Endothelial cell of umbilical vein (primary cell): ENCODE data around the gene BACH2. TPM values are rescaled to one million over a fixed set of nuclear protein-coding genes. Genes with fewer than 3 reads are reported as not detected.

Experiments used
- BruUV-seq: library from RNA; stranded (reverse); fragments of 400-500 nt; replicated peaks from 2 replicates; lab custom pipeline; 2021; lab: Mats Ljungman, UMichigan
- CTCF ChIA-PET: fragments of 300-600, 350-600 bp; sonication (Branson Sonifier 250); formaldehyde crosslinking; loops from one replicate; lab custom pipeline; 2021; ENCODE audit warnings: antibody characterized with exemption, inconsistent platforms; lab: Charles Lee
- POLR2A ChIA-PET: fragments of 300-600, 350-600 bp; sonication (Branson Sonifier 250); formaldehyde crosslinking; loops from one replicate; lab custom pipeline; 2021; ENCODE audit warnings: antibody characterized with exemption, inconsistent platforms; lab: Charles Lee
- DNase-seq: peaks from one replicate; pipeline ENCODE4 v3.0.0-alpha.2; 2011; ENCODE audit warnings: low read depth, low spot score
- FAIRE-seq: peaks from 2 replicates; lab custom pipeline; 2011; peaks lifted over from hg19 to GRCh38; lab: Jason Lieb, UNC
- H2AFZ ChIP-seq: 2 replicates; pipeline ENCODE4 v1.6.0; 2012; ENCODE audit warnings: low read depth, low read length, control low read depth, inconsistent platforms
- H3K27ac ChIP-seq: 2 replicates; pipeline ENCODE4 v1.5.1; 2011; ENCODE audit warnings: low read depth, mild to moderate bottlenecking, control low read depth, low read length, moderate library complexity; ENCODE audit not compliant: insufficient read depth
- H3K27me3 ChIP-seq, 2 experiments: 2 replicates each; pipeline versions ENCODE4 v1.6.0 to v1.6.1; 2011; ENCODE audit warnings: low read length in 2 of 2, mixed read lengths in 1 of 2; ENCODE audit not compliant: control insufficient read depth in 2 of 2, insufficient read depth in 2 of 2
- H3K36me3 ChIP-seq, 2 experiments: 2 replicates in 1 of 2; 3 replicates in 1 of 2; pipeline ENCODE4 v1.5.1; 2011; ENCODE audit warnings: low read length in 2 of 2, mild to moderate bottlenecking in 1 of 2, moderate library complexity in 1 of 2; ENCODE audit not compliant: control insufficient read depth in 2 of 2, insufficient read depth in 2 of 2; ENCODE audit errors: extremely low read depth in 1 of 2
- H3K4me1 ChIP-seq: 3 replicates; pipeline ENCODE4 v1.5.1; 2011; ENCODE audit warnings: mild to moderate bottlenecking, low read length; ENCODE audit not compliant: control insufficient read depth, insufficient read depth; ENCODE audit errors: extremely low read depth
- H3K4me2 ChIP-seq: 2 replicates; pipeline ENCODE4 v1.6.1; 2011; ENCODE audit warnings: low read length, control low read depth, mixed read lengths; ENCODE audit not compliant: insufficient read depth
- H3K4me3 ChIP-seq, 3 experiments: fragments of 200-600 bp in 1 of 3; sonication (generic), shearing (Covaris generic) in 1 of 3; replicated peaks in 1 of 3; 2 replicates each; pipeline ENCODE4 v1.5.1; 2011 to 2016; ENCODE audit warnings: control low read depth in 3 of 3, low read length in 3 of 3, mild to moderate bottlenecking in 2 of 3, inconsistent platforms in 1 of 3, low read depth in 1 of 3, moderate library complexity in 1 of 3; ENCODE audit not compliant: insufficient read depth in 1 of 3
- H3K79me2 ChIP-seq: 2 replicates; pipeline ENCODE4 v1.6.0; 2012; ENCODE audit warnings: low read length, inconsistent platforms; ENCODE audit not compliant: control insufficient read depth, insufficient read depth
- H3K9ac ChIP-seq: replicated peaks from 2 replicates; pipeline ENCODE3; 2011; ENCODE audit warnings: low read length, control low read depth; ENCODE audit not compliant: insufficient read depth; ENCODE audit errors: extremely low read depth
- H3K9me1 ChIP-seq: replicated peaks from 3 replicates; pipeline ENCODE4 v1.6.0; 2011; ENCODE audit warnings: mild to moderate bottlenecking, low read length; ENCODE audit not compliant: control insufficient read depth, insufficient read depth; ENCODE audit errors: extremely low read depth
- H3K9me3 ChIP-seq: replicated peaks from 2 replicates; pipeline ENCODE4 v1.5.1; 2012; ENCODE audit warnings: low read length, inconsistent platforms; ENCODE audit not compliant: control insufficient read depth, insufficient read depth
- H4K20me1 ChIP-seq: replicated peaks from 2 replicates; pipeline ENCODE3; 2011; ENCODE audit warnings: mild to moderate bottlenecking, low read length; ENCODE audit not compliant: control insufficient read depth, insufficient read depth; ENCODE audit errors: extremely low read depth
- EZH2 ChIP-seq: IDR thresholded peaks from 2 replicates; pipeline ENCODE4 v1.6.1; 2012; ENCODE audit warnings: borderline replicate concordance, low read depth, mild to moderate bottlenecking, moderate library complexity, low read length, inconsistent platforms; ENCODE audit not compliant: severe bottlenecking
- FOS ChIP-seq: IDR thresholded peaks from 2 replicates; pipeline ENCODE4 v1.6.1; 2011; ENCODE audit warnings: mild to moderate bottlenecking, low read length, moderate library complexity, borderline replicate concordance; ENCODE audit not compliant: insufficient read depth
- GATA2 ChIP-seq: IDR thresholded peaks from 2 replicates; pipeline ENCODE4 v1.7.0; 2011; ENCODE audit warnings: low read depth, mild to moderate bottlenecking, moderate library complexity, mixed read lengths, low read length; ENCODE audit not compliant: insufficient read length, insufficient read depth
- JUN ChIP-seq: IDR thresholded peaks from 2 replicates; pipeline ENCODE4 v1.6.1; 2011; ENCODE audit warnings: borderline replicate concordance, low read depth; ENCODE audit not compliant: insufficient read length, insufficient read depth
- POLR2AphosphoS5 ChIP-seq: IDR thresholded peaks from 2 replicates; pipeline ENCODE4 v1.6.1; 2012; ENCODE audit warnings: low read depth, mild to moderate bottlenecking, control low read depth, low read length, moderate library complexity; ENCODE audit not compliant: insufficient read depth
- dilution Hi-C: fragments of 300-500 bp; cut with MboI; formaldehyde crosslinking; loops from one replicate; pipeline ENCODE4 v1.15.0; 2019; ENCODE audit warnings: low sequenced_read_pairs; ENCODE audit not compliant: extremely low pct_ligation_motif_present
- intact Hi-C: fragments of 100-400 bp; cut with micrococcal nuclease; formaldehyde crosslinking; loops from one replicate; pipeline ENCODE4 v1.10.0; 2022
- polyA plus RNA-seq, 4 experiments: library from polyadenylated mRNA; depleted of rRNA in 3 of 4; stranded (reverse) in 3 of 4; unstranded in 1 of 4; fragments of >200 nt; gene quantifications; 2 replicates each; pipeline versions ENCODE4 v1.2.1 to v1.2.3, GENCODE V29; 2011 to 2012; ENCODE audit warnings: missing spikeins in 1 of 4
- total RNA-seq: library from RNA; stranded (reverse); gene quantifications from 2 replicates; pipeline ENCODE4 v1.2.3, GENCODE V29; 2021

Gene BACH2
- total and polyA plus RNA-seq, 2 donors (not counting 3 experiments of a cell fraction or from before 2014, with no cell fraction given) = 1.7 to 5.6 TPM

DNA sequence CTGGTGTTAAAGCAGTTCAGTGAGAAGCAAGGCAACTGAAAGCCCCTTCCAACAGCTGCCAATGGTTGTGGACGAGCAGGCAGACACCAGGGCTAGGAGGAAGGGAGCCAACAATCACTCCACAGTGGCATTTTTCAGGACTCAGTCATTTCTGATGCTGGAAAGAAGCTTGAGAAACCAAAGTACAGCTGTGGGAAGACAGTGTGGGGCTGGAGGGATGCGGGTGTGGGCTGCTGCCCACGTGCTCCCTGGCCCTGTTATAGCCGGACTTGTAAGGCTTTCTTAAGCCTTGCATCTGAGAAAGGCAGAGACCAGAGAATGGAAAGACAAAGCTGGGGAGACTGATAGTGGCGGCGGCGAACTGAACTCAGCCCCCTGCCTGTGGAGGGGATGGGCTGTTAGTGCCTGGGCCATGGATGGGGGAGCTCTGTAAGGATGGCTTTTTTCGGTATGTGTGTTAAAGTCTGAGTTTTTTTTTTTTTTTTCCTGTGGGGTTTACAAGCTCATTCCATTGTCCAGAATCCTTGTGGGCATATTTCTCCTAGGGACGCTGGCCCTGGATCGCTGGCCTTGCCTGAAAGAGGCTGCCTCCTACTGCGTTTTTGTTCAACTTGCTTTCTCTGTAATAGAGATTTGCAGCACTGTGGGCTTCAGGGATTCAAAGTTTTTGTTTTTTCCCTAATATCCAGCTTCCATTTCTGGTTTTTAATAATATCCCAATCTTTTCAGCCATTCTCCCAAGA is 310.7 kb downstream of the BACH2 start:
- H3K9me1 ChIP-seq = no peaks in the 10 kb centered on the region
- no peaks in the 10 kb centered on the region for H3K4me1 ChIP-seq
- peaks cover 0 to 1% of the 10 kb centered on the region in 2 experiments for H3K27me3 ChIP-seq
- no peak overlapping the region for H3K4me2 ChIP-seq
- no peaks in the 10 kb centered on the region for H4K20me1 ChIP-seq
- BruUV-seq = no TSS peak
- no peak overlapping the region for H3K9ac ChIP-seq
- TF ChIP-seq FOS (no peak), GATA2 (no peak), EZH2 (no peak), POLR2AphosphoS5 (no peak), JUN (no peak)
- POLR2A ChIA-PET = no interaction called here
- no peak for FAIRE-seq
- H3K9me3 ChIP-seq = no peaks in the 10 kb centered on the region
- DNase-seq = no peak
- intact Hi-C loops (no loop called here), dilution Hi-C loops (no loop called here)
- no peak overlapping the region for H2AFZ ChIP-seq
- H3K4me3 ChIP-seq = no peak overlapping the region
- CTCF ChIA-PET = interaction anchor here (0.9 to 2.5 kb wide), 2 partner anchors 14 to 45 kb away, joined by 3 to 10 read pairs; no protein-coding TSS in a partner anchor
- H3K79me2 ChIP-seq = no peaks in the 10 kb centered on the region
- H3K27ac ChIP-seq = no peak overlapping the region
- no peaks in the 10 kb centered on the region for H3K36me3 ChIP-seq
